GM21786 (cell line): Measurements from ENCODE around the gene GLCCI1.

Experiments used
- ATAC-seq: cut with Tn5 transposase; IDR thresholded peaks from one replicate; pipeline ENCODE4 v1.9.1; 2021; ENCODE audit not compliant: unreplicated experiment

The GLCCI1 gene

DNA sequence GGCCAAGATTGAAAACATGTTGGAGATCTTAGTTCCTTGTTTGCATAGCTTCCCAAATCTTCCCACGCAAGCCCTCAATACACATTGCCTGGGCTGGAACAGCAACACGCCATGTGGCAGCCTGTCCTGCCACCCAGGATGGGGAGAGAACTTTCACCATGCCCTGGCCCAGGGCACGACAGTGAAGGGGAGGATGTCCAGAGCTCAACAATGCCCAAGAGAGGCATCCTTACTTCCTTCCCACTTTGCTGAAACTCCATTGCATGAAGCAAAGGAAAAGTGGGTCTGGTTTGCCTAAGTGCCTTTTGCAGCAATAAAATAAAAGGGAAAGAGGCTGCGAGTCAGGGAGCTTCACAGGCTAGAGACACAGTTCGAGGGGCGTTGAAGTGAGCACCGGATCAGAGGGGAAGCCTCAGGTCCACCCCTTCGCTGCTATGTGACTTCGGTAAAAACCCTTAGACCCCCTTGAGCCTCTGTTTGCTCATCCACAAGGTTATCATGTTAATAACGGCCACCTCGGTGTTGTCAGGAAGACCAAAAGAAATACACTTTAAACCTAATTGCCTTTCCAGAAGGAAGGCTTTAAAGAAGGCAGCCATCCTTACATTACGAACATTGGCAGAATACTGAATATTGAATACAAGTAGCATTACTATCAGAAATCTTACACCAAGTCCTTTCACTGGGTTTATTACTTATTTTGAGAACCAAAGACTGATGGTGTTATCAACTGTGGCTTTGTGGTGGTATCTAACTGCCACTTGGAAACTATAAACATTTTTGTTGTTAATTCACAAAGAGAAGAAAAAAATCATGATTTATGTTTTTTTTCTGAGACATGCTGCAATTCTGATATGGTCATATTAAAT is 160.1 kb downstream of the GLCCI1 start:
- no peak for ATAC-seq

DNA sequence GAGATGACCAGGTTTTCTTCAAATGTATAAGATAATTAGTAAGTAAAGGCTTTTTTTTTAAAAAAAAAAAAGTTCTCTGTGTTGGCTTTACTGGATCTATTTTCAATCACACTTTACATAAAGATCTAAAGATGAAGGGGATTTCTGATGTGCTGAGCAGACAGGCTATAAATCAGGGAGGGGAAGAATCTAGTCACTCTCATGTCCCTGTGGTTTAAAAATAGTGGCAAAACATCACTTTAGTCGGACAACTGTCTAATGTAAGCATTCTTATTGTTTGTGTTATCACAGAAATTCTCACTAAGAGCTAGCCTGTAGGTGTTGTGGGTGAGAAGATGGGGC is 160.7 kb downstream of the GLCCI1 start:
- ATAC-seq, result no peak

DNA sequence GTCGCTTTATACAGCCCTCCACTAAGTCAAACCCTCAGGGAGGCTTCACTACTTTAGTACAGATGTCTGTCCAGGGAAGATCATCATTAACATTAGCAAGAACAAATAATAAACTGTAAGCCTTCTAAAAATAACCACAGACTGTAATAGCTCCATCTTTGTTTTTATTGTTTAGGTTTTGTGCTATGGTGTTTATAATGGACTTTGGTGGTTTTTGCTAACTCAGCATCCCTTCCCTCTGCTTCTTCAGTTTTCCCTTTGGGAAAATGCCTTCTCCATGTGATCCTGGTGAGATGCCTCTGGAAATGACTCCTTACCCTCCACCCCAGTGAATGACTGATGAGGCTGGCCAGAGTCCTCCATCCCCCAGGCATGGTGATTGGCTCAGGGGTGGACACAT is 162.1 kb downstream of the GLCCI1 start:
- no peak for ATAC-seq

DNA sequence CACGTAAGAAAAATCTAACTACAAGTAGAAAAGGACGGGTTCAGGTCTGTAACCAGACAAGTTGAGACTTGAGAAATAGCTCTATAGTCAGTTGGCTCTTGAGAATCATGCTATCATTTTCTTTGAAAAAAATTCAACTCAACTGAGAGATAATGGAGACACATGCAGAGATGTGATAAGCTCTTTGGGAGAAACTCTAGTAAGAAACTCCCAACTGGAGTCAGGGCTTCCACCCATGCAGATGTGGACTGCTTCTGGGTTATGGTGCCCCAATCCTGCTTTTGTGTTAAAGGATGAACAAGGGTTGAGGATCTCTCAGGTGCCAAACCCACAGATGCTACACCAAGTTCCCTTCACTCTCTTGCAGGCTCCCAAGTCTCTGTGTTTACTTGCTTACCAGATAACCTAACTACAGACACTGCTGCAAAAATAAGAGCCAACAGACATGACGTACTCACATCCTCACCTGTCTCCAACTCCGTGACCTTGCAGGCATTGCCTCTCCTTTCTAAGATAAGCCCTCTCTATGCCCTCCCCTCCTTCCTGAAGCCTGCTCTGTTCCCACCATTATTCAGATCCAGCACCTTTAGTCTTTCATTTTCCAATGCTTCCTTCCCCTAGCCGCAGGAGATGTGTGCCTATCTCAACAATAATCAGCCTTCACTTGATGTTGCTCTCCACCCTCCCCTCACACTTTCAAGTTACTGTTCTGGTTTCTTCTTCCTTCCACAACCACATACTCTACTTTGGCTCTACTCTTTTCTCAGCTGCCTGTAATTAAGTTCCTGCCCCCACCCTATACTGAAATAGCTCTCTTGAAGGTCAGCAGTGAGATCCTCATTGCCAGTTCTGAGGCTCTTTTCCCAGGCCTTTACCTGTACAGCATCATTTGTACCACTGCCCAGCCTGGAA is 163.4 kb downstream of the GLCCI1 start:
- peak; percentile 49 for ATAC-seq

DNA sequence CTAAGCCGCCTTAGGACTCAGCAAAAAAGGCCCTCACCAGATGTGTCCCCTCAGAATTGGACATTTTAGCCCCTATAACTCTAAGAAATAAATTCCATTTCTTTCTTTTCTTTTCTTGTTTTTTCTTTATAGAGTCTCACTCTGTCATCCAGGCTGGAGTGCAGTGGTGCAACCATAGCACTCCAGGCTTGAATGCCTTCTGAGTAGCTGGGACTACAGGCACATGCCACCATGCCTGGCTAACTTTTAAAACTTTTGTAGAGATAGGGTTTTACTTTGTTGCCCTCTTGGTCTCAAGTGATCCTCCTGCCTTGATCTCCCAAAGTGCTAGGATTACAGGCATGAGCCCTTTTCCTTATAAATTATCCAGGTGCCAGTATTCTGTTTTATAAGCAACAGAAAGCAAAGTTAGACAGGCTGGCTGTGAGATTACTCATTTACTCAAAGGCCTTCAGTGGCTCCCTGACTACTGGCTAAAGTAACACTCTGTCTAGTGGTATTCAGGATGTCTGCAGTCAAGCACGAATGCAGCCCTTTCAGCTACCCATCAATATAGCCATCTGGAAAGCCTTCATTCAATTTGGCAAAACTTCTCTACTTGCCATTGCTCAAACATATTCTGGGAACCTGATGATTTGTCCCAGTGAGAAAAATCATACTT is 164.7 kb downstream of the GLCCI1 start:
- ATAC-seq, result peak; percentile 31

DNA sequence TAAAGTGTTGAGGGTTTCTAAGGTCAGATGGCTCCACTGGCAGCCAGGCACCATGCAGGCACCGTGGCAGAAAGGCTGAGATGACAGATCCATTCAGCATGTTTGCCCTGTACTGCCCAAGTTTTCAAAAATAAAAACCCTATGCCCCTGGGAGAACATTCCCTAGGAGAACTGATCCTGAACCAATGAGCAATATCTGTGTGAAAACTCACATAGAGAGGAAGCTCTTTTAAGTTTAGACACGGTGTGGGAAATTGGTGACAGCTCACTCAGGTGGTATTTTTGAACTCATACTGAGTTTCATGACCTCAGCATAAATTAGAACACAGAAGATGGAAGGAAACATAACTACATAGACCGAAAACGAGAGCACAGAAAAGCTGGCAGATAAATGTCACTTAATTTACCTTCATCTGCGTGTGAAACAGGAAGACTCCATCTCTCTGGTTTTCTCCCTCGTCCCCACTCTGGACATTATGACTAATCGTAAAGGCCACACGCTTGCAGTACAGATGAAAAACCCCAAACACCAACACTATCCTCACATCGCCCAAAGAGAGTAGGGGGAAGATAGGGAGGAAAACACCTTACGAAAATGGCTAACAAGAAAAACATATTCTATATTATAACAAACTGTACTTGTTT is 165.6 kb downstream of the GLCCI1 start:
- peak; percentile 71 for ATAC-seq

DNA sequence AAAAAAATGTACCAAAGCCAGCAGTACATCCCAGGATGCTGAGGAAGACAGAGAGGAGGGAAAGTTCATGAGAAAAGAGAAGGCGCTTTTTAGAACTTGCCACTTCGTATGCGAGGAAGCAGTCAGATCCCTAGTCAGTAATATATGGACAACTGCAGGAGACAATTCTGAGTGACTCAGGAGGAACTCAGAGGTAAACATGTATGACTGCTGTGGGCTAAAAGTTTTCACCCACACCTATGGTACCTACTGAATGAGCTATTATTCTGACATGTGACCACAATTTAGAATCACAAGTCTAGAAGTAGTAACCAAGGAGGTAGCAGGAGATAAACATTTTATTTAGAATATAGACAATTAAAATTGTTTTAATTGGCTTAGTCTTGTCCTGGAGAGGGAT is 166.8 kb downstream of the GLCCI1 start:
- no peak for ATAC-seq

DNA sequence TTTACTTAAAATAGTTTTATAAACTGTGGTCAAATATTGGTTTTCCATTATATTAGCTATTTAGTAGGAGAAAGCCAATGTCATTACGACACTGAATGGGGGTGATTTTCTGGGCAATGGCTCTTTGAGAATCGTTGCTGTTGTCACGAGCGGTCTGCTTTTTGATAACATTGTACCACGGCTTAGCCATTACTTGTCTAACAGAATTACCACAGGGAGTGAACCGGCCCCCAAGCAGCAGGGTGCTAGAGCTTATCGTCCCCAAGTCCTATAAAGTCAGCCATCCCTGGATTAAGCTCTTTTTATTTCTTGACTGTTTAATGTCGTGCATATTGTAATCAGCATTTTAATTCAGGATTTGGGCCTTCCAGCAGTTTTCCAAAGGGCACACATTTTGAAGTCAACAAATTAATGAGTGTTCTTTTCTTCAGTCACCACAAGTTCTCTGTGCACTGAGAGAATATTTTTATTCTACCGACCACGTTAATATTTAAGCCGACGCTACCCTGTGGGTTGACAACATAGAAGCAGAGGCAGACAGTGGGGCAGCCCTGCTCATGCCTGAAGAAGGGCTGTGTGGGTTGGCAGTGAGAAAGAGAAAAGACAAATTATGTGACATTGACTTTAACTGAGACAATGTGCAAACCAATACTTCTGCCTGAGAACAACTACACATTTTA is 167.6 kb downstream of the GLCCI1 start:
- ATAC-seq, result no peak
